Measurements from ENCODE around the gene MYLK3. TPM values are rescaled to one million over a fixed set of nuclear protein-coding genes. Genes with fewer than 3 reads are reported as not detected.

The MYLK3 gene
- total and polyA plus RNA-seq, 2 donors (not counting 3 experiments of a cell fraction or from before 2014, with no cell fraction given) = not detected

- H3K27ac ChIP-seq (ENCODE audit: insufficient read depth, low read depth, low read length) = no peak overlapping the region
- TF ChIP-seq EZH2 (IDR thresholded peaks at IDR 0.05; ENCODE audit: borderline replicate concordance, low read depth, low read length, severe bottlenecking) = no peak
- no peak for TF ChIP-seq POLR2A (IDR thresholded peaks at IDR 0.05; ENCODE audit: low read depth, low read length)
- TF ChIP-seq FOS (IDR thresholded peaks at IDR 0.05; ENCODE audit: borderline replicate concordance, insufficient read depth, low read length) = no peak
- no peak for TF ChIP-seq GATA2 (IDR thresholded peaks at IDR 0.05; ENCODE audit: insufficient read depth, insufficient read length, low read depth, low read length)
- TF ChIP-seq JUN (IDR thresholded peaks at IDR 0.05; ENCODE audit: borderline replicate concordance, insufficient read depth, insufficient read length, low read depth) = no peak
- no peak for TF ChIP-seq POLR2AphosphoS5 (IDR thresholded peaks at IDR 0.05; ENCODE audit: insufficient read depth, low read depth, low read length)
- TF ChIP-seq, protein P1, sequence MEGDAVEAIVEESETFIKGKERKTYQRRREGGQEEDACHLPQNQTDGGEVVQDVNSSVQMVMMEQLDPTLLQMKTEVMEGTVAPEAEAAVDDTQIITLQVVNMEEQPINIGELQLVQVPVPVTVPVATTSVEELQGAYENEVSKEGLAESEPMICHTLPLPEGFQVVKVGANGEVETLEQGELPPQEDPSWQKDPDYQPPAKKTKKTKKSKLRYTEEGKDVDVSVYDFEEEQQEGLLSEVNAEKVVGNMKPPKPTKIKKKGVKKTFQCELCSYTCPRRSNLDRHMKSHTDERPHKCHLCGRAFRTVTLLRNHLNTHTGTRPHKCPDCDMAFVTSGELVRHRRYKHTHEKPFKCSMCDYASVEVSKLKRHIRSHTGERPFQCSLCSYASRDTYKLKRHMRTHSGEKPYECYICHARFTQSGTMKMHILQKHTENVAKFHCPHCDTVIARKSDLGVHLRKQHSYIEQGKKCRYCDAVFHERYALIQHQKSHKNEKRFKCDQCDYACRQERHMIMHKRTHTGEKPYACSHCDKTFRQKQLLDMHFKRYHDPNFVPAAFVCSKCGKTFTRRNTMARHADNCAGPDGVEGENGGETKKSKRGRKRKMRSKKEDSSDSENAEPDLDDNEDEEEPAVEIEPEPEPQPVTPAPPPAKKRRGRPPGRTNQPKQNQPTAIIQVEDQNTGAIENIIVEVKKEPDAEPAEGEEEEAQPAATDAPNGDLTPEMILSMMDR (IDR thresholded peaks at IDR 0.05; ENCODE audit: extremely low read depth in 1 of 2, insufficient read depth in 1 of 2, low read depth in 1 of 2, low read length in 2 of 2) = no peak
- TF ChIP-seq MYC (IDR thresholded peaks at IDR 0.05; ENCODE audit: low read depth, low read length) = no peak
- no peak for TF ChIP-seq MAX (IDR thresholded peaks at IDR 0.05; ENCODE audit: insufficient read depth, insufficient read length)
- CTCF ChIA-PET = no interaction called here
- no peaks in the 10 kb centered on the region for H3K27me3 ChIP-seq (ENCODE audit: control insufficient read depth in 2 of 2, insufficient read depth in 2 of 2, low read length in 2 of 2)
- intact Hi-C loops (cut with micrococcal nuclease) (no loop called here), dilution Hi-C loops (cut with MboI; ENCODE audit: extremely low pct_ligation_motif_present, low sequenced_read_pairs) (no loop called here)
- H3K9ac ChIP-seq (replicated peaks; ENCODE audit: extremely low read depth, insufficient read depth, low read length) = no peak overlapping the region
- no peaks in the 10 kb centered on the region for H3K36me3 ChIP-seq (ENCODE audit: control insufficient read depth in 2 of 2, extremely low read depth in 1 of 2, insufficient read depth in 2 of 2, low read length in 2 of 2)
- POLR2A ChIA-PET = no interaction called here
- DNase-seq (ENCODE audit: low read depth, low spot score) (no peak), FAIRE-seq (no peak)
- H3K9me3 ChIP-seq (replicated peaks; ENCODE audit: control insufficient read depth, insufficient read depth, low read length) = no peaks in the 10 kb centered on the region
- H3K79me2 ChIP-seq (ENCODE audit: control insufficient read depth, insufficient read depth, low read length) = no peaks in the 10 kb centered on the region
- no TSS peak for BruUV-seq (replicated peaks)
- no peaks in the 10 kb centered on the region for H3K9me1 ChIP-seq (replicated peaks; ENCODE audit: control insufficient read depth, extremely low read depth, insufficient read depth, low read length)
- H4K20me1 ChIP-seq (replicated peaks; ENCODE audit: control insufficient read depth, extremely low read depth, insufficient read depth, low read length) = no peaks in the 10 kb centered on the region
- no peaks in the 10 kb centered on the region for H3K4me1 ChIP-seq (ENCODE audit: control insufficient read depth, extremely low read depth, insufficient read depth, low read length)
- H3K4me3 ChIP-seq (replicated peaks in 1 of 3; ENCODE audit: insufficient read depth in 1 of 3, low read depth in 1 of 3, low read length in 3 of 3) = no peak overlapping the region
- no peak overlapping the region for H2AFZ ChIP-seq (ENCODE audit: low read depth, low read length)
- no peak overlapping the region for H3K4me2 ChIP-seq (ENCODE audit: insufficient read depth, low read length)
Measured at GRCh38 chr16:46774743-46775177, 26.6 kb upstream of the MYLK3 start.
